Germinal center (tissue), 1 donor: ENCODE measurements around the gene INPP4A.

Source experiments
- DNase-seq: peaks from one replicate; pipeline ENCODE4 v3.0.0; 2012; ENCODE audit warnings: mixed read lengths, low spot score

INPP4A gene

GRCh38 chr2:98460573-98461497, 16.2 kb downstream of the INPP4A start:
- peak; percentile 78 for DNase-seq

GRCh38 chr2:98461498-98462049, 16.9 kb downstream of the INPP4A start:
- no peak for DNase-seq

GRCh38 chr2:98463081-98463481, 18.4 kb downstream of the INPP4A start:
- DNase-seq, result no peak

- no peak for DNase-seq
Measured at GRCh38 chr2:98463551-98463971, 18.9 kb downstream of the INPP4A start.

- no peak for DNase-seq
Measured at GRCh38 chr2:98463988-98464771, 19.5 kb downstream of the INPP4A start.

- DNase-seq, result peak; percentile 33
Measured at GRCh38 chr2:98464772-98465310, 20.2 kb downstream of the INPP4A start.

GRCh38 chr2:98465456-98466226, 21.0 kb downstream of the INPP4A start:
- DNase-seq, result no peak

GRCh38 chr2:98467082-98467536, 22.5 kb downstream of the INPP4A start:
- DNase-seq, result no peak

- DNase-seq, result no peak
Measured at GRCh38 chr2:98467652-98468051, 23.0 kb downstream of the INPP4A start.

GRCh38 chr2:98468621-98469236, 24.1 kb downstream of the INPP4A start:
- no peak for DNase-seq

- DNase-seq, result no peak
Measured at GRCh38 chr2:98469862-98470544, 25.3 kb downstream of the INPP4A start.

GRCh38 chr2:98470851-98471255, 26.2 kb downstream of the INPP4A start:
- DNase-seq, result no peak

GRCh38 chr2:98471402-98472131, 26.9 kb downstream of the INPP4A start:
- no peak for DNase-seq

GRCh38 chr2:98472132-98472650, 27.5 kb downstream of the INPP4A start:
- no peak for DNase-seq

- DNase-seq, result no peak
Measured at GRCh38 chr2:98472961-98473746, 28.5 kb downstream of the INPP4A start.

- no peak for DNase-seq
Measured at GRCh38 chr2:98473995-98474780, 29.5 kb downstream of the INPP4A start.

- no peak for DNase-seq
Measured at GRCh38 chr2:98474979-98475632, 30.4 kb downstream of the INPP4A start.
